ENCODE results near the gene ANO10.
A peak's percentile ranks its signal among the peaks of the same experiment; 100 is the strongest.
"Not testable (repeated sequence)": the region's sequence is repeated elsewhere in the genome, so short reads cannot be mapped to it uniquely, and the experiment has no call there.

The ANO10 gene

GRCh38 chr3:43544277-43544676, 77.5 kb downstream of the ANO10 start:
- POLR2A ChIA-PET; H3K4me3 ChIP-seq (ENCODE audit: low read depth, low read length); H3K4me1 ChIP-seq (ENCODE audit: control insufficient read depth, insufficient read depth, low read length); H3K36me3 ChIP-seq (ENCODE audit: control insufficient read depth in 2 of 2, insufficient read depth in 1 of 2, low read length in 2 of 2); H3K9me3 ChIP-seq (ENCODE audit: control insufficient read depth, insufficient read depth, low read depth, low read length); H3K27ac ChIP-seq (ENCODE audit: extremely low read depth, low read depth, low read length): not testable (repeated sequence)
- TF ChIP-seq ZNF654 (tag by site-specific recombination; IDR thresholded peaks at IDR 0.05; ENCODE audit: low read depth): peak; percentile 68
- CTCF ChIA-PET: interaction anchor here (0.6 to 1.7 kb wide), 11 partner anchors 9 to 1954 kb away, joined by 3 to 5 read pairs (median 3); no protein-coding TSS in a partner anchor

GRCh38 chr3:43542328-43543043, 79.3 kb downstream of the ANO10 start:
- H3K9me3 ChIP-seq (ENCODE audit: control insufficient read depth, insufficient read depth, low read depth, low read length): no peaks in the 10 kb centered on the region
- no peak overlapping the region for H3K27ac ChIP-seq (ENCODE audit: extremely low read depth, low read depth, low read length)
- H3K4me1 ChIP-seq (ENCODE audit: control insufficient read depth, insufficient read depth, low read length): no peaks in the 10 kb centered on the region
- TF ChIP-seq ZBTB6 (tag by site-specific recombination; IDR thresholded peaks at IDR 0.05) (no peak), KLF1 (tag by site-specific recombination; IDR thresholded peaks at IDR 0.05) (no peak), ZFP37 (tag by site-specific recombination; IDR thresholded peaks at IDR 0.05) (no peak)
- no peak overlapping the region for H3K4me3 ChIP-seq (ENCODE audit: low read depth, low read length)
- ChIA-PET POLR2A (no interaction called here), CTCF (interaction anchor here (0.6 kb wide), 1 partner anchor 17 kb away, joined by 4 read pairs; no protein-coding TSS in a partner anchor)
- H3K36me3 ChIP-seq (ENCODE audit: control insufficient read depth in 2 of 2, insufficient read depth in 1 of 2, low read length in 2 of 2): no peaks in the 10 kb centered on the region

GRCh38 chr3:43540624-43541023, 81.2 kb downstream of the ANO10 start:
- ChIA-PET POLR2A (no interaction called here), CTCF (interaction anchor here (0.6 kb wide), 1 partner anchor 317 kb away, joined by 3 read pairs; no protein-coding TSS in a partner anchor)
- Histone ChIP-seq H3K4me3 (ENCODE audit: low read depth, low read length) (no peak overlapping the region), H3K27ac (ENCODE audit: extremely low read depth, low read depth, low read length) (no peak overlapping the region), H3K36me3 (ENCODE audit: control insufficient read depth in 2 of 2, insufficient read depth in 1 of 2, low read length in 2 of 2) (no peaks in the 10 kb centered on the region), H3K4me1 (ENCODE audit: control insufficient read depth, insufficient read depth, low read length) (no peaks in the 10 kb centered on the region), H3K9me3 (ENCODE audit: control insufficient read depth, insufficient read depth, low read depth, low read length) (no peaks in the 10 kb centered on the region)
- TF ChIP-seq ZNF175 (tag by site-specific recombination; IDR thresholded peaks at IDR 0.05) (no peak), ZBTB44 (tag by site-specific recombination; IDR thresholded peaks at IDR 0.05) (no peak), ZBTB20 (tag by site-specific recombination; IDR thresholded peaks at IDR 0.05) (no peak), MZF1 (tag by site-specific recombination; IDR thresholded peaks at IDR 0.05; ENCODE audit: borderline replicate concordance) (no peak), ZNF670 (tag by site-specific recombination; IDR thresholded peaks at IDR 0.05; ENCODE audit: low read depth) (no peak), PATZ1 (tag by site-specific recombination; IDR thresholded peaks at IDR 0.05) (no peak), ZBTB21 (tag by site-specific recombination; IDR thresholded peaks at IDR 0.05) (no peak), ZNF768 (tag by site-specific recombination; IDR thresholded peaks at IDR 0.05) (no peak), ZNF488 (tag by site-specific recombination; IDR thresholded peaks at IDR 0.05) (no peak), ZNF558 (tag by site-specific recombination; IDR thresholded peaks at IDR 0.05) (no peak), ZNF266 (tag by site-specific recombination; IDR thresholded peaks at IDR 0.05; ENCODE audit: low read depth) (no peak)
